ENCODE data around the gene S100Z.
A peak's percentile ranks its signal among the peaks of the same experiment; 100 is the strongest.
"Not testable (repeated sequence)": the region's sequence is repeated elsewhere in the genome, so short reads cannot be mapped to it uniquely, and the experiment has no call there.

Gene S100Z

DNA sequence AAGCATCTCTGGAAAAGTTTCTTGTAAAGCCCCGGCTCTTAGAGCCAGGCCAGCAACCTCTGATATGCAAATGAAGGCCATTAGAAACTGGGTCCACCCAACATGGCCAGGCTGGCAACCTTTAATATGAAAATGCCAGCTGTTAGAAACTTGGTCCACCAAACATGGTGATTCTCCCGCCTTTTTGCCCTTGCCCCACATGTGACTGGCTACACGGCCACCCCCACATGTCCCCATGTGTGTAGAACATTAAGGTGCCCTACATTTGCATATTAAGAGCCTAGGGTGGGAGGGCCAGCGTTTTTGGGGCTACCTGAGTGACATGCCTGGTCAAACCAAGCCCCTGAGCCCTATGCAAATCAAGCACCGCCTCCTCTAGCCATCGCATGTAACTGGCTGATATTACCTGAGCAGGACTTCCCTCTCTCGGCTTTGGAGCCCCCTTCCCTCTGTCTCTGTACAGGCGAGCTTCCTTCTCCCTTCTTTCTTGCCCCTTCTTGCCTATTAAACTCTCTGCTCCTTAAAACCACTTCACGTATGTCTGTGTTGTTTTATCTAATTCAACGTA lies 39.0 kb downstream of the S100Z start:
- no peak for DNase-seq

DNA sequence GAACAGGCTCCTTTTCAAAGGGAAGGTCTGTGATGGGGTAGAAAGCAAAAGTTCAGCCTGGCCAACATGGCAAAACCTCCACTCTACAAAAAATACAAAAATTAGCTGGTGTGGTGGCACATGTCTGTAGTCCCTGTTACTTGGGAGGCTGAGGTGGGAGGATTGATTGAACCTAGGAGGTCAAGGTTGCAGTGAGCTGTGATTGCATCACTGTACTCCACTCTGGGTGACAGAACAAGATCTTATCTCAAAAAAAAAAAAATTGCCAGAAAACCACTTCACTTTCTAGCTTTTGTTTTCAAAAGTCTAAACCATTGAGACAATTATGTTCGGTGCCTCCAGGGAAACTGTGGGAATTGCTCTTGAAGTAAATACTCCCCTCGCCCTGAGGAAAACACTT lies 43.5 kb downstream of the S100Z start:
- DNase-seq = no peak

DNA sequence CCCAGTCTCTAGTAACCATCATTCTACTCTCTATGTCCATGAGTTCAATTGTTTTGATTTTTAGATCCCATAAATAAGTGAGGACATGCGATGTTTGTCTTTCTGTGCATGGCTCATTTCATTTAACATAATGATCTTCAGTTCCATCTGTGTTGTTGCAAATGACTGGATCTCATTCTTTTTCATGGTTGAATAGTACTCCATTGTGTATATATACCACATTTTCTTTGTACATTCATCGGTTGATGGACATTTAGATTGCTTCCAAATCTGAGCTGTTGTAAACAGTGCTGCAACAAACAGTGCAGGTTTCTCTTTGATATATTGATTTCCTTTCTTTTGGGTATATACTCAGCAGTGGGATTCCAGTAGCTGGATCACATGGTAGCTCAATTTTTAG lies 46.4 kb downstream of the S100Z start:
- DNase-seq = no peak

DNA sequence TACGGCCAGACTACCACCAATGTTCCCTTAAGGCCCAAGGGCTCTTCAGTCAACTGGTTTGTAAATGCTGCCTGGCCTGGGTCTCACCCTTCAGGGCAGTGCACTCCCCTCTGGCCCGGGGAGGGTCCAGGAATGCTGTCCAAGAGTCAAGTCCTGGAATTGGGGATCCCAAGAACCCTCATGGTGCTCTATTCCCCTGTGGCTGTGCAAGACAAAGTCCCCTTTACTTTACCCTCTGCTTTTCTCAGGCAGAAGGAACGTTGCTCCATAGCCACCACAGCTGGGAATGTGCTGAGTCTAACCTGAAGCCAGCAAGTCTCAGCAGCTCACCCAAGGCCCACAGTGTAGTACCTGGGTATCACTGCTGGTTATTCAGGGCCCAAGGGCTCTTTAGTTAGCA lies 51.7 kb downstream of the S100Z start:
- no peak for DNase-seq

DNA sequence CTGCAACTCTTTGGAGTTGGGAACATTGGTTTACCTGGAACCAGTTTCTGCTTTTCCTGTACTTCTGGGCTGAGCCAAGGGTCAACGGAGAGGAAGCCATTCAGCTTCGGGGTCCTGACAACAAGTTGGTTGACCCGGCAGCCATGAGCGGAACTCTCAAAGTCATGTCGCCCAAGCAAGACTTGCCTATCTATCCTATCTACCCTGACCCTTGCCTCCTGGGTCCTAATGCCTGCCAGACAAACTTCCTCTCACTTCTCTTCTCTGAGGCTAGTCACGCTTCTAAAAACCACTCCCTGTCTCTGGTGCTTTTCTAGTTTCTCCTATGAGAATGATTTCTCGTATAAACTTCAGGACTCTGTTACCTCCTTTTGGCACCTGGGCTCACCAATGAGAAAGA lies 58.4 kb downstream of the S100Z start:
- peak in 1 of 2 experiments; percentile 0 for DNase-seq

DNA sequence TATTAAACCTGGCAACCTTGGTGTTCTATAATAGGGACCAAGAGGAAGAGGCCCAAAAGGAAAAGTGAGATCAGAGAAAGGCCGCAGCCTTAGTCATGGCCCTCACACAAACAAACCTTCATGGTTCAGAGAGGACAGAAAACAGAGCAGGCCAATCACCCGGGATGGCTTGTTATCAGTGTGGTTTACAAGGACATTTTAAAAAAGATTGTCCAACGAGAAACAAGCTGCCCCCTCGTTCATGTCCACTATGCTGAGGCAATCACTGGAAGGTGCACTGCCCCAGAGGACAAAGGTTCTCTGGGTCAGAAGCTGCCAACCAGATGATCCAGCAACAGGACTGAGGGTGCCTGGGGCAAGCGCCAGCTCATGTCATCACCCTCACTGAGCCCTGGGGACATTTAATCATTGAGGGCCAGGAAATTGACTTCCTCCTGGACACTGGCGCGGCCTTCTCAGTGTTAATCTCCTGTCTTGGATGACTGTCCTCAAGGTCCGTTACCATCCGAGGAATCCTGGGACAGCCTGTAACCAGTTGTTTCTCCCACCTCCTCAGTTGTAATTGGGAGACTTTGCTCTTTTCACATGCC lies 60.6 kb downstream of the S100Z start:
- not testable (repeated sequence) for DNase-seq

DNA sequence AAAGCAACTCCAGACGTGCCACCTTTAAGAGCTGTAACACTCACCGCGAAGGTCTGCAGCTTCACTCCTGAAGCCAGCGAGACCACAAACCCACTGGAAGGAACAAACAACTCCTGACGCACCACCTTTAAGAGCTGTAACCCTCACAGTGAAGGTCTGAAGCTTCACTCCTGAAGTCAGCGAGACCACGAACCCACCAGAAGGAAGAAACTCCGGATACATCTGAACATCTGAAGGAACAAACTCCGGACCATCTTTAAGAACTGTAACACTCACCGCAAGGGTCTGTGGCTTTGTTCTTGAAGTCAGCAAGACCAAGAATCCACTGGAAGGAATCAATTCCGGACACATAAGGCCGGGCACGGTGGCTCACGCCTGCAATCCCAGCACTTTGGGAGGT lies 64.9 kb downstream of the S100Z start:
- DNase-seq = not testable (repeated sequence)

DNA sequence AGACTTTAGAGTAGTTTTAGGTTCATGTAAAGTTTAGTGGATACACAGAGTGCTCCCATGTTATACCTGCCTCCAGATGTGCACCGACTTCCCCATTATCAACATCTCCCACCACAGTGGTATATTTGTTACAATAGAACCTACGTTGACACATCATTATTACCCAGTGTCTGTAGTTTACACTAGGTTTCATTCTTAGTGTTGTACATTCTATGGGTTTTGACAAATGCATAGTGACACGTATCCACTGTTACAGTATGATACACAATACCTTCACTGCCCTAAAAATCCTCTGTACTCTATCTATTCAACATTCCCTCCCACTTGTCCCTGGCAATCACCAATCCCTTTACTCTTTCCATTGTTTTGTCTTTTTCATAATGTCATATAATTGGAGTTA lies 68.7 kb downstream of the S100Z start:
- no peak for DNase-seq

DNA sequence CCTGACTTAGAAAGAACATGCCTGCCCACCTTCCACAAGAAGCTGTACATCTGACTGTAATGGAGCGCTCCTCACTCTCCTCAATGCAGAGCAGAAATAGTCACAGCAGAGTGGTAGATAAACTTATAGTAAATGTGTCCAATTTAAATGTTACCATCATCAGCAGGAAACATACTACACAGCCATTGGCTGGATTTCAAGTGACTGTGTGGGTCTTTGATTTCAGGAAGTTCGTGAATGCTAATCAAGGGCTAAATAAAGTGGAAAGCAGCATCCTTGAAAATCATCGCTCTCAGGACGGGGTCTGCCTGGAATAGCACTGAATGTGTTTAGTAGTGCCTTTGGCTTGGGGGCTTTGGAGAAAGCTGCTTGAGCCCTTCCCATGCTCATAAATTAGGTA lies 70.7 kb downstream of the S100Z start:
- DNase-seq = no peak

DNA sequence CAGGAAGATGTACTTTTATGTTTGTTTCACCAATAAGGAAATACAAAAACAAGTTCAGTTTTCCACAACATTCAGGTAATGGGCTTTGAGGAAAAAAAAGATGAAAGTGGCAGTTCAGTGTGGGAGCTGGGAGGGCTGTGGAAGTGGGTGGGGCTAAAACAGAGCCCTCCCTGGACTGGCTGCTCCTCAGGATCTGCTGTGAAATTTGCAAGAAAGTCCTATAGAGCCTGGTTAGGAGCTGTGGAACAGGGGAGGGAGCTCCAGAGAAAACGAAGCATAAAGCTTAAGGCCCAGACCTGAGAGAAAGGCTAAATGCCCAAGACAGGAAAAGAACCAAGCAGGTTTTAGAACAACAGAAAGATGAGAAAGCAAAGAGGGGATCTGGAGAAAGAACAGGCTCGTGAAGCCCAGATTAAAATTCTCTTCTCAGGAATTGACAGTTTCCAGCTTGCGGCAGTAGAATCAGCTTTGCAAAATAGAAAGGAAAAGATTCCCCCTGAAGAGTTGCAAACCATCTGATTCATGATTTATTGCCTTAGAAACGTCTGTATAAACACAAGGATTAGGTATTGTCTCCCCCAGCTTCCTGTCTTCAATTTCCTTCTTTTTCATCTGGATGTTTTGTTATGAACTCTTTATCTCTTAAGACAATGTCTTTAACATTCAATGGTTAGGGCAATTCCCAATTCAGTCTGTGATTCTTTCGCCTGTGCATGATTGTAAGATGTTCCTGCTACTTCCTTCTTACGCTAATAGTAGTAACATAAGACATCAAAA lies 76.7 kb downstream of the S100Z start:
- no peak for DNase-seq

DNA sequence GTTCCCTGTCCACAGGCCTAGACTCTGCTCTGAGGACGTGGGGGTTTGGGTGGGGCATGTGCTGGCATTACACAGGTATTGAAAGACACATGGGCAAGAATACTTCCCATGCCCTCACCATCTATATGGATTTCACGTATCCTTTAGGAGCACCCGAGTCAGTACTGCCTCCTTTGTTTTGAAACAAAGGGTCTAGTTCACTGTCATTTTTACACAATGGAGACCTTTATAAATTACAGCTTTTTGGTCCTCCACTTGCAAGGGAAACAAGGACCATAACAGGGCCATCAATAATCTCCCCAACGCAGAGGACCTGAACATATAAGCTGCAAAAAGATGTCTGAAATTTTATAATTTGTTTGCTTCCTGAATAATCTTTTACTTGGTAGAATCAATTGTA lies 78.1 kb downstream of the S100Z start:
- no peak for DNase-seq

DNA sequence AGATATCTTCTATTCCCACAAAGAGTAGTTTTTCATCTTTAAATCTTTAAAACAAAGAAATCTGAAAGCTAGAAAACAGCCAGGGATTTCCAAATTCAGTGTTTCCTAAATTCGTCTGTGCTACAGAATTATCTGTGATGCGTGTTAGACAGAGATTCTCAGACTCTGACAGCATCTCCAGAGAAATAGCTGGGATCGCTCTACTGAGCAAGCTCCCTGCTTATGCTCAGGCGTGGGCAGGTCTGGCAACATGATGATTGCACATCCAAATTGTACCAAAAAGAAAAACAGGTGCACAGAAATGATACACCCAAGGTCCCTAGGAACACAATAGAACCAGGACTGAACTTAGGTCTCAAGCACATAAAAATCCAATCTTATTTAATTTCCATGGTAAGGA lies 80.3 kb downstream of the S100Z start:
- no peak for DNase-seq

DNA sequence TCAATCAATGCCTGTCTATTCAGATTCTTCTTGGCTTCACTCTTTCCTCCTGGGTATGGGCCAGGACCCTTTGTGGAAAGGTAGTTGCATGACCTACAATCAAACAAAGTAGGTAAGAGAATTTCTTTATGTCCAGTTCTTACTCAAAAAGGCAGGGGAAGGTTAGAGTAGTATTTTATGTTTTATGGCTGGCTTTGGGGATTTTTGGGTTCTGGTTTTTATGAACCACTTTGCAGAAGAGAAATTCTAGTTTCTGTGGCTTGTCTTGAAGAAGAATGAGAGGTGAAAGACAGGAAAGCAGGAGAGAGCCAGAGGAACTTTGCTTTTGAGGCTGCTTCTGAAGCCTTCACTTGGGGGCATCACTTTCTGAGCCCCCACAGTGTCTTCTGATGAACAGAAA lies 88.4 kb downstream of the S100Z start:
- DNase-seq = no peak

DNA sequence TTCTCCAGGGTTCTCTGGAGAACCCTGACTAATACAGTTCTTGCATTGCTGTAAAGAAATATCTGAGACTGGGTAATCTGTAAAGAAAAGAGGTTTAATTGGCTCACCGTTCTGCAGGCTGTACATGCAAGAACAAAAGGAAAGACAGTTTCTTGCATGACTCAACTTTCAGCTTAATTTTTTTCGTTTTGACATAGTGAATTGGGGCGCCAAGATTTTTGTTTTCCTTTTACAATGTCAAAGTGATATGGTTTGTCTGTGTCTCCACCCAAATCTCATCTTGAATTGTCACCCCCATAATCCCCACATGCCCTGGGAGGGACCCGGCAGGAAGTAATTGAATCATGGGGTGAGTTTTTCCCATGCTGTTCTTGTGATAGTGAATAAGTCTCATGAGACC lies 91.2 kb downstream of the S100Z start:
- no peak for DNase-seq

DNA sequence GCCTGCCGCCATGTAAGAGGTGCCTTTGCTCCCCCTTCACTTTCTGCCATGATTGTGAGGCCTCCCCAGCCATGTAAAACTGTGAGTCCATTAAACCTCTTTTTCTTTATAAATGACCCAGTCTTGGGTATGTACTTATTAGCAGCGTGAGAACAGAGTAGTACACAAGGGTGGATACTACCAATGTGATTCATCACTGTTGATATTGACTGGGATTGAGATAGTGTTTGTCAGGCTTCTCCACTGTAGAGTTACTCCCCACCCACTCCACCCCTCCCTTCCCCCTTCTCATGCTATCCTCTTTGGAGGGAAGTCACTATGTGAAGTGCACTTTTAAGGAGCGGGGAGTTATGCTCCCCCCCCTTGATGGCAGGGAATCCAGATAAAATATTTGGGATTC lies 91.6 kb downstream of the S100Z start:
- no peak for DNase-seq

DNA sequence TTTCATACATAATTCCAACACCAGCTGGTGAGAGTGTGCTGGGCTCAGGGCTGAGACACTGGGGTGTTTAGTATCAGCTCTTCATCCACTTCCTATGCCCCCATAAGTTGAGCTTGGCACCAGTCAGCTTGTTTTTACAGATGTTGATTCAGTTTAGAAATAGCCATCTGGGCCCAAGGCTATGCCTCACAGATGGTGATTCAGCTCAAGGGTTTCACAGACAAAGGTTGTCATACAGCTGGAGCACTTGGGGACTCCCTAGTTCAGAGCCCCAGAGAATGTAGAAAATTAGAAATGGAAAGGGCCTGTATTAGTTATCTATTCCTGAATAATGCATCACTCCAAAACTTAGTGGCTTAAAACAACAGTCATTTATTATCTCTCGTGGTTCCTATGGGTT lies 92.8 kb downstream of the S100Z start:
- no peak for DNase-seq

DNA sequence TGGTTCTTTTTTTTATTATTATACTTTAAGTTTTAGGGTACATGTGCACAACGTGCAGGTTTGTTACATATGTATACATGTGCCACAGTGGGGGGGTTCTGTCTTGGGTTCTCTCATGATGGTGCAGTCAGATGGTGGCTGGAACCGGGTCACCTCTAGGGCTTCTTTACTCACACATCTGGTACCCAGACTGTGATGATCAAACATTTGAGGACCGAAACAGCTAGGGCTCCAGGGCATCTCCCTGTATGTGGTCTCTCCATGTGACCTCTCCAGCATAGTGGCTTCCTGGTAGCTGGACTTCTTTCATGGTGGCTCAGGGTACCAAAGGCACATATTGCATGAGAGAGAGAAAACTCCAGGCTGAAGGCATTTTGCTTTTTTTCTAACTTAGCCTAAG lies 93.2 kb downstream of the S100Z start:
- DNase-seq = no peak

DNA sequence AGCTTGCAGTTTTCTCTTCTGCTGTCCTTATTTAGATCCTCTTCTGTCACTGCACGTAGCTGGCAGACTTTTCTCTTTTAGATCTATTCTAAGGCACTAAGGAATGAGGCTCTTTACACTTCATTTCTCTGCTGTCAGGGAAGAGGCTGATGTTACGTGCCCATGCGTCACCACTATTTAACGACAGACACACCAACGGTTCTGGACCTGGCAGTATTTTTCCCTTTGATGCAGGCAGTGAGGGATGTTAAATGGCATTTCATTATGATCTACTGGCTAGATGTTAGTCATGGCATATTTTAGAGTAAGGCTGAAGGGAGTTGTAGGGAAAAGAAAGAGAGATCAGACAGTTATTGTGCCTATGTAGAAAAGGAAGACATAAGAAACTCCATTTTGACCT lies 94.8 kb downstream of the S100Z start:
- DNase-seq = no peak

DNA sequence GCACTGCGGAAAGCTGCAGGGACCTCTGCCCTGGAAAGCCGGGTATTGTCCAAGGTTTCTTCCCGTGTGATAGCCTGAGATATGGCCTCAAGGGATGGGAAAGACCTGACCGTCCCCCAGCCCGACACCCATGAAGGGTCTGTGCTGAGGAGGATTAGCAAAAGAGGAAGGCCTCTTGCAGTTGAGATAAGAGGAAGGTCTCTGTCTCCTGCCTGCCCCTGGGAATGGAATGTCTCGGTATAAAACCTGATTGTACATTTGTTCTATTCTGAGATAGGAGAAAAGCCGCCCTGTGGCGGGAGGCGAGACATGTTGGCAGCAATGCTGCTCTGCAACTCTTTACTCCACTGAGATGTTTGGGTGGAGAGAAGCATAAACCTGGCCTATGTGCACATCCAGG lies 95.4 kb downstream of the S100Z start:
- DNase-seq = not testable (repeated sequence)

DNA sequence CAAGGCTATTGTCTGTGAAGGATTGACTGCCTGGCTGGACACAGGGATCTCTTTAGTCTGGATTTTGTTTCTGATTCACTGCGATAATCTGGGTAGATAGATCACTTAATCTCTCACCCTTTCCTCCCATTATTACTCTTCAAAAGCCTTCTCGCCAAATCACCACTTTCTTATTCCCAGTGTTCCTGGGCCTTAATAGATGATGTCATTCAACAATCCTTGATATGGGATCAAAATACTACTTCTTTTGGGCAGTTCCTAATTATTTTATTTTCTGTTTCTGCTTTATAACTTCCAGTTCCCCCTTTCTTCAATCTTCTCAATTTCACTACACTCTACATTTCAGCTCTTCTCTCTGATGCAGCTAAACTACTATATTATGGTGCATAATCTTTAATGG lies 96.3 kb downstream of the S100Z start:
- no peak for DNase-seq

DNA sequence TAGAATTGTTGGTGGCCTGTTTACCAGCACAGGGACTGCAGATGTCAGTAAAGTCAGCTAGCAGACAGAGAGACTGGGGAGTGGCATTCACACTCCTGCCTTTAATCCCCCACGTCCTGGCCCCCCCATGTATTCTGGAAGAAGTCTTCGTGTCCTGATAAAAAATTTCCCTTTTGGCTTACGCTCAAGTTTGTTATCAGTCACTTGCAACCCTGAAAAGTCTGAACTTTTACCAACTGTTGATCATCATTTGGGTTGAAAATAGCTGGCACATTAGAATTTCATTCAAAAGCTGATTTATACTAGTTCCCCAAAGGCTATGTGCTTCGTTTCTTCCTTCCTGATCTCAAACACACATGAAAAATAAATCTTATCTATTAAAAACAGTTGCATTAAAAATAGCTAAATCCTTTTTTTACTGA lies 97.3 kb downstream of the S100Z start:
- no peak for DNase-seq

DNA sequence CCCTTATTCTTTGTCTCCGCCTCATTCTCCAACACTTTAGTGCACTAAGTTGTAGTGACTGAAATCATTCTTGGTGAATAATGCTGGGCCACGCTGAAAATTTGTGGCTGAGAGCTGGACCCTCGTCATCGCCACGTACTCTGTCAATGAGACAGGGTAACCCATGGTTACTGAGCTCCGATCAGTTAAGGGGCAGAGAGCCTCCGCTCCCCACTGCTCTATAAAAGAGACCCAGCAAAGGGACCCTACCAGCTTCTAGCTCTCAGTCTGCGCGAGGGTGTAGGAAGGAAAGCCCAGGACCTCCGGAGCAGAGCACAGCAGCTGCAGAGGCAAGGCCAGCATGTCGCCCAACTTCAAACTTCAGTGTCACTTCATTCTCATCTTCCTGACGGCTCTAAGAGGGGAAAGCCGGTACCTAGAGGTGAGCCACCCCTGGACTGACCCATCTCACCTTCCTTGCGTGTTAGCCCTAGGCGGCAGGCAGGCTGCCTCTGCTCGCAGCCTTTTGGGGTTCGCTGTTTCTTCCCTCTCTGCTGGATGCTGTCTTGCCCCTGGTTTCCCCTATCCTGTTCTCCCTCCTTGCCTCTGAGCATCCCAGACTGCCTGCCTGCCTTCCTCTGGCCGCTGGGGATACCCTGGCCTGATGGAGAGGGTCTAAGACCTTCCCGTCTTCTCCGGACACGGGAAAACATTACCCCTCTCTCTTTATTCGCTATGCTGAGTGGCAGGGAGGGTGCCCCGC lies 103.2 kb downstream of the S100Z start, which contains the start of gene CRHBP:
TSS of gene CRHBP (plus strand) at position 251 of the 742 bp plus-strand sequence. CDS start at position 341, 90 bp downstream.
- no peak for DNase-seq

DNA sequence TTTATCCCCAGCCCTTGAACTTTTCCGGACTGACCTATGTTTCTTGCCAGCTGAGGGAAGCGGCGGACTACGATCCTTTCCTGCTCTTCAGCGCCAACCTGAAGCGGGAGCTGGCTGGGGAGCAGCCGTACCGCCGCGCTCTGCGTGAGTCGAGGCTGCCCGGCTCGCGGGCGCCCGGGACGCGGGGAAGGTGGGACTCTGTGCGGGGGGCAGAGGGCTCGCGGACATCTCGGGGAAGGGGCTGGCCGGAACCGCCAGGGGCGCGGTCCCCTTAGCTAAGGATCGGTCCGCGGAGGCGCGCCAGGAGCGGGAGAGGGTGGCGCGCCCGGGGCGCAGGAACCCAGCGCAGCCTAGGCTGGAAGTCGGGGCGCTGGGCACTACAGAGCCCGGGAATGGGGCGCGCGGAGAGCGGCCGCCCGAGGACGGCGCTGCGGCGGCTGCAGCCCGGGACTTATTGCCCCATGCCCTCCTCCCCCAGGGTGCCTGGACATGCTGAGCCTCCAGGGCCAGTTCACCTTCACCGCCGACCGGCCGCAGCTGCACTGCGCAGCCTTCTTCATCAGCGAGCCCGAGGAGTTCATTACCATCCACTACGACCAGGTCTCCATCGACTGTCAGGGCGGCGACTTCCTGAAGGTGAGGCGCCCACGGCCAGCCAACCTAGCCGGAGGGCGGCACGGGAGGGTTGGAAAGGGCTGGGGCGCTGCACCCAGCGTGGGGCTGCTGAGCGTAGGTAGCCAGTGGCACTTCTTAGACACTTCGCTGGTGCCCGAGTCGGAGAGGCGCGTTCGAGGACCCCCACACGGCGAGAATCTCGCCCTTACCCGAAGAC lies 104.0 kb downstream of the S100Z start:
- peak in 1 of 2 experiments; percentile 15 for DNase-seq

All from NCI-H526 (cell line).